Measurements from ENCODE around the gene SPANXN2. TPM values are rescaled to one million over a fixed set of nuclear protein-coding genes. Genes with fewer than 3 reads are reported as not detected.
"Not testable (repeated sequence)": the region's sequence is repeated elsewhere in the genome, so short reads cannot be mapped to it uniquely, and the experiment has no call there.

The SPANXN2 gene, protein sequence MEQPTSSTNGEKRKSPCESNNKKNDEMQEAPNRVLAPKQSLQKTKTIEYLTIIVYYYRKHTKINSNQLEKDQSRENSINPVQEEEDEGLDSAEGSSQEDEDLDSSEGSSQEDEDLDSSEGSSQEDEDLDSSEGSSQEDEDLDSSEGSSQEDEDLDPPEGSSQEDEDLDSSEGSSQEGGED
- total RNA-seq (not detected), polyA plus RNA-seq (not detected)

DNA sequence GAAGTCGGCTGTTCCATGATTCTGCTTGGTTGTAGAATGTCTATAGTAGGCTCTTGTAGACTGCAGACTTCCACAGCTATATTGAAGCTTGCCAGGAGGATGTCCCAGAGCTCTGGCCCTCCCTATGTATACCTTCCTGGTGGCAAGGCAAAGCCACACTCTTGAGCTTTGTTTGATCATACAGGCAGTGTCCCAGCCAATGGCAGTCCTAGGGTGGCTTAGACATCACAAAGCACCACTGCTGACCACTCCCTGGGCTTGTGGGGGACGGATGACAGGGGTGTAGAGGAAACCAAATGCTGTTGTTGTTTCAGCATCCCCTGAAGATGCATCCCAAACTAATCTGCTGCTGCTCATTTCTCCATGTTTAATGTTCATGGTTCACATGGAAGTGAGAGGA is at the start of gene SPANXN2:
TSS of gene SPANXN2 (minus strand) at position 101 of the 400 bp plus-strand sequence. CDS start at position 17, 84 bp downstream.
- intact Hi-C loops (cut with DNase I); FAIRE-seq; H3K4me1 ChIP-seq; DNase-seq; H3K9me3 ChIP-seq; H3K4me3 ChIP-seq; H3K27me3 ChIP-seq; H3K27ac ChIP-seq; H3K36me3 ChIP-seq; ATAC-seq: not testable (repeated sequence)
- WGBS, 2 donors, result 30 to 49% methylated on average over 2 of the region's 2 CpGs

GRCh38 chrX:143768976-143769375 is 48.4 kb upstream of the SPANXN2 start:
- Histone ChIP-seq H3K9me3 (no peaks in the 10 kb centered on the region), H3K4me1 (no peaks in the 10 kb centered on the region), H3K4me3 (no peak overlapping the region), H3K27me3 (peaks cover 0 to 3% (median 1%) of the 10 kb centered on the region in 4 donors), H3K36me3 (no peaks in the 10 kb centered on the region), H3K27ac (no peak overlapping the region)
- TF ChIP-seq, protein P1, sequence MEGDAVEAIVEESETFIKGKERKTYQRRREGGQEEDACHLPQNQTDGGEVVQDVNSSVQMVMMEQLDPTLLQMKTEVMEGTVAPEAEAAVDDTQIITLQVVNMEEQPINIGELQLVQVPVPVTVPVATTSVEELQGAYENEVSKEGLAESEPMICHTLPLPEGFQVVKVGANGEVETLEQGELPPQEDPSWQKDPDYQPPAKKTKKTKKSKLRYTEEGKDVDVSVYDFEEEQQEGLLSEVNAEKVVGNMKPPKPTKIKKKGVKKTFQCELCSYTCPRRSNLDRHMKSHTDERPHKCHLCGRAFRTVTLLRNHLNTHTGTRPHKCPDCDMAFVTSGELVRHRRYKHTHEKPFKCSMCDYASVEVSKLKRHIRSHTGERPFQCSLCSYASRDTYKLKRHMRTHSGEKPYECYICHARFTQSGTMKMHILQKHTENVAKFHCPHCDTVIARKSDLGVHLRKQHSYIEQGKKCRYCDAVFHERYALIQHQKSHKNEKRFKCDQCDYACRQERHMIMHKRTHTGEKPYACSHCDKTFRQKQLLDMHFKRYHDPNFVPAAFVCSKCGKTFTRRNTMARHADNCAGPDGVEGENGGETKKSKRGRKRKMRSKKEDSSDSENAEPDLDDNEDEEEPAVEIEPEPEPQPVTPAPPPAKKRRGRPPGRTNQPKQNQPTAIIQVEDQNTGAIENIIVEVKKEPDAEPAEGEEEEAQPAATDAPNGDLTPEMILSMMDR (IDR thresholded peaks at IDR 0.05), result no peak
- no peak for FAIRE-seq
- ATAC-seq, result no peak
- no peak for DNase-seq
- intact Hi-C loops (cut with DNase I), result no loop called here
- WGBS, 2 donors, result 53 to 63% methylated on average over 3 of the region's 3 CpGs

GRCh38 chrX:143767789-143768188 is 47.2 kb upstream of the SPANXN2 start:
- H3K4me3 ChIP-seq; intact Hi-C loops (cut with DNase I); ATAC-seq; FAIRE-seq; H3K27ac ChIP-seq; H3K36me3 ChIP-seq; H3K4me1 ChIP-seq; H3K9me3 ChIP-seq; DNase-seq; H3K27me3 ChIP-seq: not testable (repeated sequence)
- WGBS, 2 donors, result 70 to 81% methylated on average over 12 of the region's 12 CpGs

DNA sequence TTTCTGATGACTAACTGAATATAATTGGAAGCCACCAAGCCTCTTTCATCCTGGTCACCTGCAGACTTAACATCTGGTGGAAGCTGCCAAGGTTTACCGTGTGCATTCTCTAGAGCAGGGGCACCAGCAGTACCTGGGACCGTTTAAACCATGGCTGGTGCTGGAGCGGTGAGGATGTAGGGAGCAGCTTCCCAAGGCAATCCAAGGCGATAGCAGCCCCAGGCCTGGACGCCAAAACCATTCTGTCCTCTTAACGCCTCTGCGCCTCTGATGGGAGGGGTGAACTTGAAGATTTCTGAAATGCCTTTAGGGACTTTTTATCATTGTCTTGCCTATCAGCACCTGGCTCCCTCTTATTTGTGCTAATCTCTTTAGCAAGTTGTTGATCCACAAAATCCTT is 37.3 kb upstream of the SPANXN2 start:
- no peak for DNase-seq
- FAIRE-seq, result no peak
- Histone ChIP-seq H3K36me3 (no peaks in the 10 kb centered on the region), H3K27me3 (no peaks in the 10 kb centered on the region), H3K4me1 (no peaks in the 10 kb centered on the region), H3K9me3 (no peaks in the 10 kb centered on the region), H3K4me3 (no peak overlapping the region), H3K27ac (no peak overlapping the region)
- ATAC-seq, result no peak
- 84 to 85% methylated on average over 7 of the region's 7 CpGs for WGBS, 2 donors
- TF ChIP-seq, protein P1 (IDR thresholded peaks at IDR 0.05), result no peak
- intact Hi-C loops (cut with DNase I), result no loop called here

DNA sequence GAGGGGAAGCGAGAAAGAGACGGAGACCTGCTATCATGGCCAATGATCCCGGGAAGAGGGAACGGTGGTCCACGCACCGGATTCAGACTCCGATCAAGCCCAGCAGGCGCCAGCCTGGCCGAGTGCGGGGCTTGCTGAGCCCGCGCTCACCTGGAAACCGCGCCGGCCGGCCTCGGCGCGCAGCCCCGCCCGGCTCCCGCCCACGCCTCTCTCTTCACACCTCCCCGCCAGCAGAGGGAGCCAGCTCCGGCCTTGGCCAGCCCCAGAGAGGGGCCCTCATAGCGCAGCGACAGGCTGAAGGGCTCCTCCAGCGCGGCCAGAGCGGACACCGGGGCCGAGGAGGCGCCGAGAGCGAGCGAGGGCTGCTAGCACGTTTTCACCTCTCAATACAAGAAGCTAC is 36.8 kb upstream of the SPANXN2 start:
- ATAC-seq (no peak), FAIRE-seq (no peak), DNase-seq (peak in 2 of 6 donors; percentile 16 to 47)
- intact Hi-C loops (cut with DNase I), result no loop called here
- Histone ChIP-seq H3K4me3 (no peak overlapping the region), H3K36me3 (no peaks in the 10 kb centered on the region), H3K9me3 (no peaks in the 10 kb centered on the region), H3K27me3 (no peaks in the 10 kb centered on the region), H3K27ac (no peak overlapping the region), H3K4me1 (no peaks in the 10 kb centered on the region)
- WGBS, 2 donors, result 83 to 89% methylated on average over 35 to 37 of the region's 37 CpGs
- TF ChIP-seq, protein P1 (IDR thresholded peaks at IDR 0.05), result no peak

DNA sequence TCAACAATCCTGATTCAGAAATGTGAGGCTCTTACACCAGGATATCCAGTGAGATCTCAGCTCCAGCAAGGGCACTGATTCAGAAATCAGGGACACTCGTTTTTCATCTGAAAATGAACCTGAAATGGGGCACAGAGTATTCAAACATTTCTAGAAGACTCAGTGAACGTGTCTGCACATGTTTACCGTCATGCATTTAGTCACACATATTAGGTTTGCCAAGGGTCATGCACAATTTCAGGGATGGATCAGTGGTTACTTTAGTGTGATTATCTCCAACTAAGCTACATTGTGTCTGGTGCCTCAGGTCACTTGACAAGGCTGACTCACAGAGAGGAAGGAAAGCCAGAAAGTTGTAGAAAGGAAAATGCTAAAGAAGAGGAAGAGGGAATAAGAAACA is 33.6 kb upstream of the SPANXN2 start:
- 26 to 36% methylated on average over 3 of the region's 3 CpGs for WGBS, 2 donors
- FAIRE-seq, result no peak
- Histone ChIP-seq H3K36me3 (no peaks in the 10 kb centered on the region), H3K27me3 (peaks cover 0 to 3% (median 0%) of the 10 kb centered on the region in 4 donors), H3K4me3 (no peak overlapping the region), H3K27ac (no peak overlapping the region), H3K9me3 (no peaks in the 10 kb centered on the region), H3K4me1 (no peaks in the 10 kb centered on the region)
- DNase-seq, result no peak
- TF ChIP-seq, protein P1 (IDR thresholded peaks at IDR 0.05), result no peak
- ATAC-seq, result no peak
- intact Hi-C loops (cut with DNase I), result no loop called here
